ENCODE measurements around the gene DLEC1.
"Not testable (repeated sequence)": the region's sequence is repeated elsewhere in the genome, so short reads cannot be mapped to it uniquely, and the experiment has no call there.

- TF ChIP-seq TAF1, POLR2AphosphoS5 (IDR thresholded peaks at IDR 0.05; ENCODE audit: low read depth, low read length): not testable (repeated sequence)
These were observed 4.7 kb upstream of the DLEC1 start for GRCh38 chr3:38034335-38034734.
